Osteocyte (in vitro differentiated cells): ENCODE results near the gene EYA2. TPM values are rescaled to one million over a fixed set of nuclear protein-coding genes. Genes with fewer than 3 reads are reported as not detected.
A peak's percentile ranks its signal among the peaks of the same experiment; 100 is the strongest.

Source experiments
- DNase-seq: peaks from one replicate; pipeline ENCODE4 v3.0.0; 2021; ENCODE audit warnings: mixed read lengths; ENCODE audit not compliant: unreplicated experiment; ENCODE audit errors: extremely low spot score
- H3K27ac Mint-ChIP-seq: one replicate; pipeline ENCODE4 v1.8.0; 2021; ENCODE audit warnings: mild to moderate bottlenecking, mixed read lengths; ENCODE audit not compliant: unreplicated experiment
- H3K27me3 Mint-ChIP-seq: one replicate; pipeline ENCODE4 v1.8.0; 2021; ENCODE audit warnings: mixed read lengths; ENCODE audit not compliant: unreplicated experiment
- H3K36me3 Mint-ChIP-seq: one replicate; pipeline ENCODE4 v1.8.0; 2021; ENCODE audit warnings: mixed read lengths; ENCODE audit not compliant: unreplicated experiment
- H3K4me1 Mint-ChIP-seq: one replicate; pipeline ENCODE4 v1.8.0; 2021; ENCODE audit warnings: mixed read lengths; ENCODE audit not compliant: unreplicated experiment
- H3K4me3 Mint-ChIP-seq: one replicate; pipeline ENCODE4 v1.8.0; 2021; ENCODE audit warnings: mild to moderate bottlenecking, moderate library complexity, mixed read lengths; ENCODE audit not compliant: unreplicated experiment
- H3K9me3 Mint-ChIP-seq: one replicate; pipeline ENCODE4 v1.8.0; 2021; ENCODE audit warnings: mixed read lengths; ENCODE audit not compliant: unreplicated experiment
- total RNA-seq: library from RNA; stranded (reverse); gene quantifications from 2 replicates; pipeline ENCODE4 v1.2.1, GENCODE V29; 2021
- TF ChIP-seq, protein P1 (sequence below): fragments of 200-600 bp; sonication (generic); IDR thresholded peaks from 2 replicates; pipeline ENCODE4 v1.5.0; 2021; ENCODE audit warnings: antibody characterized with exemption, mild to moderate bottlenecking, moderate library complexity

EYA2 gene
- total RNA-seq, 1 donor from 2014 or later: not detected

DNA sequence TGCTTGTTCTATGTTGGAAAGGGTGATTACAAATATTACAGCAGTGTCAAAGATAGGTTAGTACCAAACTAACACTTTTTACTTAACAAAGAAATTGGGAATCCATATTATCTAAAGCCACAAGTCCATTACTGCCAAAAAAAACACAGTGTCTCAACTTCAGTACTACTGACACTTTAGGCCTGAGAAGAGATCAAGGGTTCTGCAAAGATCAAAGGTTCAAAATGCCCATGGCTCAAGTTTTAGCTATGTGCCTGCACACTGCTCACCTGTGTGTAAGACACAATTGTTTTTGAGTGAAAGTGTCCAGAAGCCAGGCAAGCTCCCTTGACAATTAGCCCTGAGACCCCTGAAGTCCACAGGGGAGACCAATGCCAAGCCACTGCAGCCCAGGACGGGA is 329.3 kb downstream of the EYA2 start:
- DNase-seq: no peak
- Mint-ChIP-seq H3K4me1 (no peaks in the 10 kb centered on the region), H3K36me3 (peaks cover 53% of the 10 kb centered on the region), H3K4me3 (no peak overlapping the region), H3K9me3 (no peaks in the 10 kb centered on the region), H3K27ac (peak overlapping the region; percentile 18), H3K27me3 (no peaks in the 10 kb centered on the region)
- TF ChIP-seq, protein P1, sequence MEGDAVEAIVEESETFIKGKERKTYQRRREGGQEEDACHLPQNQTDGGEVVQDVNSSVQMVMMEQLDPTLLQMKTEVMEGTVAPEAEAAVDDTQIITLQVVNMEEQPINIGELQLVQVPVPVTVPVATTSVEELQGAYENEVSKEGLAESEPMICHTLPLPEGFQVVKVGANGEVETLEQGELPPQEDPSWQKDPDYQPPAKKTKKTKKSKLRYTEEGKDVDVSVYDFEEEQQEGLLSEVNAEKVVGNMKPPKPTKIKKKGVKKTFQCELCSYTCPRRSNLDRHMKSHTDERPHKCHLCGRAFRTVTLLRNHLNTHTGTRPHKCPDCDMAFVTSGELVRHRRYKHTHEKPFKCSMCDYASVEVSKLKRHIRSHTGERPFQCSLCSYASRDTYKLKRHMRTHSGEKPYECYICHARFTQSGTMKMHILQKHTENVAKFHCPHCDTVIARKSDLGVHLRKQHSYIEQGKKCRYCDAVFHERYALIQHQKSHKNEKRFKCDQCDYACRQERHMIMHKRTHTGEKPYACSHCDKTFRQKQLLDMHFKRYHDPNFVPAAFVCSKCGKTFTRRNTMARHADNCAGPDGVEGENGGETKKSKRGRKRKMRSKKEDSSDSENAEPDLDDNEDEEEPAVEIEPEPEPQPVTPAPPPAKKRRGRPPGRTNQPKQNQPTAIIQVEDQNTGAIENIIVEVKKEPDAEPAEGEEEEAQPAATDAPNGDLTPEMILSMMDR: no peak

DNA sequence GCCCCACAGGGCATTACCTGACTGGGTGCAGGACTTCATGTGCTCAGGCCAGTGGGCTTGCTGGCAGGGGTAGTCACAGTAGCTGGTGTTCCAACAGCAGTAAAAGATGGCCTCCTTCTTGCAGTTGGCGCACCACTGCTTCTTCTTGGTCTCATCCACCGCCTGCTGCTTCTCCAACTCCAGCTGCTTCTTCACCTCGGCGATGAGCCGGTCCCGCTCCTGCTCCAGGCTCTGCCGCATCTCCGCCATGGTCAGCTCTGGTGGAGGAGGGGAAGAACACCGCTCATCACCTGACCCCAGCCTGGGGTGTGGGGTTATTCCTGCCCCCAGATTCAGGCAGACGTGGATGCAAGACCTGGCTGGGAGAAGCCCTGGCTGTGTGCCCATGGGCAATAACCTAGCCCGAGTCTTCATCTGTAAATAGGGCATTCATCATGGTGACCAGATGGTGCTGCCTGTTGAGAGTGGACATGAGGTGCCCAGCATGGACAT is 329.7 kb downstream of the EYA2 start:
- Mint-ChIP-seq H3K27ac (no peak overlapping the region), H3K27me3 (no peaks in the 10 kb centered on the region), H3K9me3 (no peaks in the 10 kb centered on the region), H3K4me1 (no peaks in the 10 kb centered on the region), H3K36me3 (peaks cover 58% of the 10 kb centered on the region), H3K4me3 (no peak overlapping the region)
- TF ChIP-seq, protein P1: no peak
- DNase-seq: no peak

DNA sequence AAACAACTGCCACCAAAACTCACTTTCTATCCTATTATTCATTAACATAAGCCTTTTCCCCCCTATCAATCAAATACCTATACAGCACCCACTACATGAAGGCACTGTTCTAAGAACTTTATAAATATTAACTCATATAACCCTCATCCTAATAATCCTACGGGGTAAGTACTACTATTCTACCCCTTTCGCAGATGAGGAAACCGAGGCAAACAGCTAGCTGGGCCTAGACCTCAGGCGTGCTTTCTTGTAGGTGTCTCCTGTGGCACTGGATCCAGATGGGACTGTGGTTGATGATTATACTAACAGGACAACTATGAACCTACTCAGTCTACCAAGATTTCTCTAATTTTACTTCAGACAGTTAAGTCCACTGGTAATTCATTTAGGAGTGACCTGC is 330.2 kb downstream of the EYA2 start:
- peaks cover 58% of the 10 kb centered on the region for H3K36me3 Mint-ChIP-seq
- no peaks in the 10 kb centered on the region for H3K9me3 Mint-ChIP-seq

DNA sequence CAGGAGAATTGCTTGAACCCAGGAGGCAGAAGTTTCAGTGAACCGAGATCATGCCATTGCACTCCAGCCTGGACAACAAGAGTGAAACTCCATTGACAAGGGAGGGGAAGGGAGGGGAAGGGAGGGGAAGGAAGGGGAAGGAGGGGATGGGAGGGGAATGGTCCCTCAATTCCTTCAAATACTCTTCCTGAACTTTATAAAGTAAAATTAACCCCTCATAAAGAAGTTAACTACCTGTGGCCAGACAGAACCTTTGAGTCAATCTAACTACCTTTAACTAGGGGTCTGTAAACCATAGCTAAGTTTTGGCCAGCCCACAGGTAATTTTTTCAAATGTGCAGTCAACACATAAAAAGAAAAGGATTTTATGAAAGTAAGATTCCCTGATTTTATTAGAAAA is 330.8 kb downstream of the EYA2 start:
- TF ChIP-seq, protein P1: no peak
- Mint-ChIP-seq H3K36me3 (peaks cover 54% of the 10 kb centered on the region), H3K27me3 (no peaks in the 10 kb centered on the region)

More for the DNA sequence above, 330.2 kb downstream of the EYA2 start:
- Mint-ChIP-seq H3K27me3 (no peaks in the 10 kb centered on the region), H3K4me1 (no peaks in the 10 kb centered on the region), H3K27ac (no peak overlapping the region), H3K4me3 (no peak overlapping the region)
- no peak for DNase-seq
- TF ChIP-seq, protein P1: no peak

DNA sequence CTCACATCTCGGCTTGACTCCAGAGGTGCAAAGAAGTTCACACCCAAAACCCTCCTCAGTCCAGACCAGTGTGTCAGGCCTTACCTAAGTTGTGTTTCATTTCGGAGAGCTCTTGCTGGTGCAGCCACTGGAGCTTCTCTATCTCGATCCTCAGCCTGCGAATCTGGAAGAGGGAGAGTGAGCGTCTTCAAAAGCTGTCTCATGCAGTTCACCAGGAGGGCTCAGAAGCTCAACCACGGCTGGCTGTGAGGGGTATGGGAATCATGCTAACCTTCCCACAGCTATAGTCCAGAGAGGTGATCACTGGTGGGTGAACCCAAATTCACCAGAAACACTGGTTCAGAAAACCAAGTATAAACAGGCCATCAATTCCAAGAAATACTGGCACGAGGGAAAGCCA is 332.5 kb downstream of the EYA2 start:
- no peak overlapping the region for H3K27ac Mint-ChIP-seq
- H3K4me3 Mint-ChIP-seq: no peak overlapping the region
- peaks cover 17% of the 10 kb centered on the region for H3K4me1 Mint-ChIP-seq
- peaks cover 57% of the 10 kb centered on the region for H3K36me3 Mint-ChIP-seq
- H3K9me3 Mint-ChIP-seq: no peaks in the 10 kb centered on the region
- TF ChIP-seq, protein P1: no peak
- DNase-seq: no peak
- H3K27me3 Mint-ChIP-seq: no peaks in the 10 kb centered on the region

More for the DNA sequence above, 330.8 kb downstream of the EYA2 start:
- Mint-ChIP-seq H3K4me3 (no peak overlapping the region), H3K27ac (no peak overlapping the region), H3K4me1 (peaks cover under 1% of the 10 kb centered on the region), H3K9me3 (no peaks in the 10 kb centered on the region)
- no peak for DNase-seq
